Activated CD8-positive, alpha-beta memory T cell treated with anti-CD3 and anti-CD28 coated beads for 36 hours (primary cell): ENCODE results near the gene CLMP. TPM values are rescaled to one million over a fixed set of nuclear protein-coding genes. Genes with fewer than 3 reads are reported as not detected.
"Not testable (repeated sequence)": the region's sequence is repeated elsewhere in the genome, so short reads cannot be mapped to it uniquely, and the experiment has no call there.

Source experiments
- CTCF ChIA-PET: fragments of 350-600 bp; sonication (Branson Sonifier 250); formaldehyde crosslinking; loops from one replicate; lab custom pipeline; 2021; ENCODE audit warnings: antibody characterized with exemption; lab: Charles Lee
- POLR2A ChIA-PET: fragments of 350-600 bp; sonication (Branson Sonifier 250); formaldehyde crosslinking; loops from one replicate; lab custom pipeline; 2021; ENCODE audit warnings: antibody characterized with exemption; lab: Charles Lee
- total RNA-seq, 2 experiments: library from RNA; stranded (reverse); gene quantifications; one replicate each; pipeline ENCODE4 v1.2.3, GENCODE V29; 2021

CLMP gene
- total RNA-seq, 2 experiments from 2014 or later, result not detected

GRCh38 chr11:123221096-123221561 is 26.1 kb upstream of the CLMP start:
- ChIA-PET CTCF (interaction anchor here (0.7 kb wide), 1 partner anchor 48 kb away, joined by 3 read pairs; no protein-coding TSS in a partner anchor), POLR2A (no interaction called here)

- CTCF ChIA-PET, result no interaction called here
- POLR2A ChIA-PET, result no interaction called here
These were observed 24.1 kb upstream of the CLMP start for GRCh38 chr11:123219066-123219690.

DNA sequence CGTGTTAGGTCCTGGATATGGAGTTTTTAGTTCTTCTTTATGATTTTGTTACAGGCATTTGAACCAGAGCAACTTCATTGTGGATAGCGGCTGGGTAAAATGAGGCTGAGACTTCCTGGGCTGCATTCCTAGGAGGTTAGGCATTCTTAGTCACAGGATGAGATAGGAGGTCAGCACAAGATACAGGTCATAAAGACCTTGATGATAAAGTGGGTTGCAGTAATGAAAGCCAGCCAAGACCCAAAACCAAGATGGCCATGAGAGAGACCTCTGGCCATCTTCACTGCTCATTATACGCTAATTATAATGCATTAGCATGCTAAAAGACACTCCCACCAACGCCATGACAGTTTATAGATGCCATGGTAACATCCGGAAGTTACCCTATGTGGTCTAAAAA is 23.4 kb upstream of the CLMP start:
- POLR2A ChIA-PET, result no interaction called here
- CTCF ChIA-PET, result no interaction called here

DNA sequence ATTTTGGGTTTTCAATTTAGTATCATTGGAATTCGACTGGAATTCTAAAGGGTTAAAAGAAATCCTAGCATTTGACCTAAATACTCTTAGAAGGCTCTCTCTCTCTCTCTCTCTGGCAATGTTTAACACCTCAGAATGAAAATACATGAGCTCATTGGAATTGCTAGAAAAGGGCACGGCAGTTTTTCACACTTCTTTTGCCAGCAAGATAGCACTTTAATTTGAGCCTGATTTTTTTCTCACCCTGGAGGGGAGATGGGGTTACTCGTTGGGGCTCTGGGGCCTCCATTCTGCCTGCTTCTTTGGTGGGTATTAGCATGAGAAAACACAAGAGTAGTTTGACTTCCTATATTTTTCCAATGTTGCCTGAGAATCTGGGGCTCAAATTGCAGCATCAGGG is 22.8 kb upstream of the CLMP start:
- ChIA-PET POLR2A (no interaction called here), CTCF (no interaction called here)

DNA sequence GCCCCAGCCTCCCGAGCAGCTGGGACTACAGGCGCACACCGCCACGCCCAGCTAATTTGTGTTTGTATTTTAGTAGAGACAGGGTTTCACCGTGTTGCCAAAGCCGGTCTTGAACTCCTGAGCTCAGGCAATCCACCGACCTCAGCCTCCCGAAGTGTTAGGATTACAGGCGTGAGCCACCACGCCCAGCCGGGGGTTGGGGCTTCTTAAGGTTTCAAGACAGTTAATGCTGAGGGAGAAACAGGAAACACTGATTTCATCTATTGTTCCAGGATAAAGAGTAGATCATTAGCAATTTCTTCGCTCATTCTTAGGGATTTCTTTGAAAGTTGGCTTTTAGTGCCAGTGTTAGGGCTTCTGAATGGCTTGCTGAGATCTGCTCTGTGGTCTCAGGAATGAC is 21.2 kb upstream of the CLMP start:
- ChIA-PET POLR2A (no interaction called here), CTCF (no interaction called here)

DNA sequence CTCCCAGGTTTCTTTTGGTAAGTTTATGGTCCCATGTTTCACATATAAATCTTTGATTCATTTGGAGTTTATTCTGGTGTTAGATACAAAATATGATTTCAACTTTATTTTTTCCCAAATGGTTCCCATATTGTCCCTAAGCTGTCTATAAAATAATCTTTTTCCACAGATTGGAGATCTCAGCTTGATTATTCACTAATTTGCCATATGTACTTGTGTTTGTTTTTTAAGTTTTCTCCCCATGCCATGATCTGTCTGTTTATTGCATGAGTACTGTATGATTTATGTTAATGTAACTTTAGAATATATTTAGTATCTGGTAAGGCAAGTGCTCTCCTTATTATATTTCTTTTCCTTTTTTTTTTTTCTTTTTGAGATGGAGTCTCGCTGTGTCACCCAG is 19.9 kb upstream of the CLMP start:
- ChIA-PET POLR2A (no interaction called here), CTCF (no interaction called here)

DNA sequence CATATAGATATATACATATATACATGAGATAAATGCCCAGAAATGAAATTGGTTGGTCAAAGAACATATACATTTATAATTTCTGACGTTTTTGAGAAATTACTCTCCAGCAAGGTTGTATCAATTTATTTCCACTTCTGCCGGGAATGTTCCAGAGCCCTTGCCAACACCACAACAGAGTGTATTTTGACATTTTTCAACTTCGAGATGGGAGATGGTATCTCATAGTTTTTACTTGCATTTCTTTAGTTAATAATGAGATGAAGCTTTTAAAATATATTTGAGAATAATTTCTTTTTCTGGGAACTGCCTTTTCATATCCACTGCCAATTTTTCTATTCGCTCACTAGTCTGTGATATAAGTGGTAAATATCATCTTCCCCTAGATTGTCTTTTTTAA is 19.3 kb upstream of the CLMP start:
- POLR2A ChIA-PET, result no interaction called here
- CTCF ChIA-PET, result no interaction called here

GRCh38 chr11:123213307-123213771 is 18.3 kb upstream of the CLMP start:
- ChIA-PET POLR2A (no interaction called here), CTCF (no interaction called here)

GRCh38 chr11:123212406-123212805 is 17.4 kb upstream of the CLMP start:
- CTCF ChIA-PET, result no interaction called here
- POLR2A ChIA-PET, result no interaction called here

GRCh38 chr11:123211981-123212380 is 16.9 kb upstream of the CLMP start:
- ChIA-PET POLR2A (no interaction called here), CTCF (interaction anchor here (0.9 kb wide), 1 partner anchor 100 kb away, joined by 3 read pairs; no protein-coding TSS in a partner anchor)

GRCh38 chr11:123211149-123211852 is 16.3 kb upstream of the CLMP start:
- POLR2A ChIA-PET, result no interaction called here
- CTCF ChIA-PET, result interaction anchor here (0.9 kb wide), 1 partner anchor 99 kb away, joined by 3 read pairs; no protein-coding TSS in a partner anchor

- POLR2A ChIA-PET, result no interaction called here
- CTCF ChIA-PET, result no interaction called here
These were observed 14.5 kb upstream of the CLMP start for GRCh38 chr11:123209591-123209990.

DNA sequence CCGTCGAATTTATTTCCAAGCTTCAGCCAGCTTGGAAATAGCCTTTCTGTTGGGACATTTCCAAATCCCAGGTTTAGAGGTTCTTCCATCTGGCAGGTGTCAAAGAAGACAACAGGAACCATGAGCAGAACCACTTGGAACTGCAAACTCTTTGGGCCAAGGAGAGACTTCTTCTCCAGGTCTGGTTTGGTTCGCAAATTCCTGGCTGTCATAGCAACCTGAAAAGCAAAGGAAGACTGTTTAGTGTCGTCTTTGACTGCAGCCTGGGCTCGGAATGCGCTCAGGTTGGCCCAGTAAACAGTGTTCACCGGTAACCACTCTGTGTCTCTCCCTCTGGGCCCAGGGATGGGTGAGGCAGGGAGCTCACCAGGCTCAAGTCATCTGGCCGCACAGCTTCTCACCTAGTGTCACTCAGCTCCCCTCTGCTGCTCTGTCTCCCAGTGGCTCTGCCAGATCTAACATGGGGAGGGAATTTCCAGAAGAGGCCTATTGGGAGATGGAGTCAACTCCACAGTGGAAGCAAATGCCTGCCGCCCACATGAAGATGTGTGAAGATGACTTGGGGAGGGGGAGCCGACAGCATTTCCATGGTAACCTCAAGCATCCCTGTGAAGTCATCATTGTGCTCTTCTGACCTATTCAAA is 11.9 kb upstream of the CLMP start:
- ChIA-PET CTCF (no interaction called here), POLR2A (no interaction called here)

DNA sequence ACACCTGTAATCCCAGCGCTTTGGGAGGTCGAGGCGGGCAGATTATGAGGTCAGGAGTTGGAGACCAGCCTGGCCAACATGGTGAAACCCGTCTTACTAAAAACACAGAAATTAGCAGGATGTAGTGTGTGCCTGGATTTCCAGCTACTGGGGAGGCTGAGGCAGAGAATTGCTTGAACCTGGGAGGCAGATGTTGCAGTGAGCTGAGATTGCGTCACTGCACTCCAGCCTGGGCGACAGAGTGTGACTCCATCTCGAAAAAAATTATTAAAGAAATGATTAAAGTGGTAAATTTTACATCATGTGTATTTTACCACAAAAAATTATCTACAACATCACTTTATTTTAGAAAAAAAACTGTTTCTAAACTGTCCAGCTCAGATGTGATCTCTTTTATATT is 11.0 kb upstream of the CLMP start:
- CTCF ChIA-PET, POLR2A ChIA-PET: not testable (repeated sequence)

DNA sequence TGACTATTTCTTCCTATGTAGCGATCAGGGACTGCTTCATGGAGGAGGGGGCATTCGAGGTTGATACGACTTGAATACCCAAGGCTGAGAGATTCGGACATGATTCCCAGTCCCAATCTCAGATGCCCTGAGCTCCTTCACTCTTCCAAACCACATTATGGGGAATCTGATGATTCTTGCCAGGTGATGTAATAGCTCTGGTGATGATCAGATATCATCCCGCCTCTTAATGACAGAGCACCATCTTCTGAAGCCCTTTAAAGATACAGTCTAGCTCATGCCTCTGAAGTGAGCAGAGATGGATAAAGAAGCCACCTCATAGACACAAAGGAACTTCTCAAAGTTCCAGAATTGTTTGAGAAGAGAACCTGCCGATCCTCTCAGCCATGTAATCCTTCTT is 8.9 kb upstream of the CLMP start:
- ChIA-PET CTCF (interaction anchor here (0.9 kb wide), 1 partner anchor 12 kb away, joined by 3 read pairs; no protein-coding TSS in a partner anchor), POLR2A (no interaction called here)

DNA sequence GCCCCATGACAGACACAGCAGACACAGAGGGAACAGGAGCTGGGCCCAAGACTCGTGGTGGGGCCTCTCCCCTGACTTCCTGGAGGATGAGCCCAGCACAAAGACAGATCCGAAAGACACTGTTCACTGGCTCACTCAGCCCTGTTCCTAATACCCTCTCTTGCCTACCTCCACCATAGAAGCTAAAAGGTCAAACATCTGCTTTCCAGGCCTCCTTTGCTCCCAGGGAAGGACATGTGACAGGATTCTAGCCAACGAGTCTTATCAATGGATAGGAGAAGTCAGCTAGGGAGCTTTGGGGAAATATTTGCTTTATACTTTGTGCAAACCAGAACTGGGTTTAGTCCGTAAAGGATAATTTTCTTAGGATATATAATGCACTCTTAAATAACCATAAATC is 8.4 kb upstream of the CLMP start:
- ChIA-PET POLR2A (no interaction called here), CTCF (interaction anchor here (0.9 kb wide), 1 partner anchor 12 kb away, joined by 3 read pairs; no protein-coding TSS in a partner anchor)

DNA sequence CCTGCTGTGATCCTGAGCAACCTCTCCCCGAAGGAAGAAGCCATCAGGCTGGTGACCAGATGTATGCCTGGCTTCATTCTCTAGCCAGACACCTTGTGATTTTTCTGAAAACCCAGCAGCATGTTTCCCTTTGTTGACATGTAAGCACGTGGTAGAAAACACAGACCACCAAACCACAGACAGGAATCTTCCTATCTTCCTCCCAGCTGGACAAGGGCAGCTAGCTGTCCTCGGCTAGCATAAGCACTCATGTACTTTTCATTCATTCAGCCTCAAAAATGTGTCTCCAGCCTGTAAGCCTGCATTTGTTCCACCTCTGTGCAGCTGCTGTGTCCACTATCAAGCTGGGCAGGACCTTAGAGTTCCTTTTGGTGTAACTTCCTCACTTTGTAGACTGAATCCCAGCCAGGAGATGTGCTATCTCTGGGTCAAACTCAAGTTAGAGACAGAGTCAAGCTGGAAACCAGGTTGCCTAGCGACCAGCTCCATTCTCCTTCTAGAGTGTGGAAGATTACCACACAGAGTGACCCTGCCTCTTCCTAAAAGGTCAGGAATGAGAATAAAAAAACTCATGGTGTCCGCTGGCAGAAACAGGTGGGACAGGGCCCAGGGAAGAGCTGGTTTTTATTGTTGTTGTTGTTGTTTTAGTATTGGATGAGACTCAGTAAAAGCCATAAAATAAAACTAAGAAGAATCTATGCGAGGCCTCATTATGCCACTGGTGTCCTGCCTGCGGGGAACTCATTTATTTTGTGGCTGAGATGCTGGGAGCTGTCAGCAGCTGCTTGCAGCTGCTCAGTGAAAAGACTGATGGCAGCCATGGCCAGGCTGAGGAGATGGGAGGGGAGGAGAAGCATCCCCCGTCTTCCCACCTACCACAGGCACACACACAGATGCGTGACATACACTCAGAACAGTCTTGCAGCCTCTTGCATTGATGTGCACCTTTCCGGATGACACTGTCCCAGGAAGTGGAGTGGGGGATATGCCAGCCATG is 7.4 kb upstream of the CLMP start:
- ChIA-PET CTCF (no interaction called here), POLR2A (no interaction called here)

- POLR2A ChIA-PET, result no interaction called here
- CTCF ChIA-PET, result no interaction called here
These were observed 5.2 kb upstream of the CLMP start for GRCh38 chr11:123200264-123200663.

DNA sequence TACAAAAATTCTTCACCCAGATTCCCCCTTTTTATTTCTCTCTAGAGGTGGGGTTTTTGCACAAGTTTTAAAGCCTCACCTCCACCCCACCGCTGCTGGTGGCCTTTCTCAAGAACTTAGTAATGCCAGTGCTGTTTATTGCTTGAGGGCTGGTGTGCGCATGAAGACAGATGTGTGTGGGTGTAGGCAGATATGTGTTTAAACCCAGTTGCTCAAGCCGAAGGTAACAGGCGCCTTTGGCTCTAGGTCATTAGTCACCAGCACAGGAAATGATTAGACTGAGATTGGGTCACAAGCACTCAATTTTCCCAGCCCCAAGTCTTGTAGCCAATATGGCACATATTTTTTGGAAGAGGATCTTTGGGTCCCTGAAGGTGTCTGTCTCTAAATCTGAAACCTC is 2.7 kb upstream of the CLMP start:
- CTCF ChIA-PET, result interaction anchor here (0.6 kb wide), 1 partner anchor 156 kb away, joined by 3 read pairs; no protein-coding TSS in a partner anchor
- POLR2A ChIA-PET, result no interaction called here
